MM.1S (cell line): ENCODE measurements around the gene CNTNAP2.
A peak's percentile ranks its signal among the peaks of the same experiment; 100 is the strongest.

Source experiments
- DNase-seq: peaks from one replicate; pipeline ENCODE4 v3.0.0-alpha.2; 2015
- H2AFZ ChIP-seq: fragments of 300-600 bp; sonication (generic); 2 replicates; pipeline ENCODE4 v1.6.0; 2016; ENCODE audit warnings: antibody characterized with exemption, low read length
- H3F3A ChIP-seq: fragments of 300-600 bp; sonication (generic); 2 replicates; pipeline ENCODE4 v1.6.1; 2016; ENCODE audit warnings: mild to moderate bottlenecking, antibody characterized with exemption, low read length, moderate library complexity, mixed read lengths; ENCODE audit not compliant: insufficient read depth
- H3K27ac ChIP-seq: fragments of 300-600 bp; sonication (generic); 2 replicates; pipeline ENCODE4 v1.5.1; 2016; ENCODE audit warnings: mild to moderate bottlenecking, low read length
- H3K27me3 ChIP-seq: fragments of 300-600 bp; sonication (generic); replicated peaks from 2 replicates; pipeline ENCODE4 v1.6.0; 2016; ENCODE audit warnings: low read length; ENCODE audit not compliant: insufficient read depth
- H3K36me3 ChIP-seq: fragments of 300-600 bp; sonication (generic); replicated peaks from 2 replicates; pipeline ENCODE4 v1.6.1; 2016; ENCODE audit warnings: mild to moderate bottlenecking, low read length, mixed read lengths; ENCODE audit not compliant: insufficient read depth
- H3K4me1 ChIP-seq: fragments of 300-600 bp; sonication (generic); 2 replicates; pipeline ENCODE4 v1.6.1; 2016; ENCODE audit warnings: low read length, mixed read lengths
- H3K4me2 ChIP-seq: fragments of 300-600 bp; sonication (generic); 2 replicates; pipeline ENCODE4 v1.6.0; 2016; ENCODE audit warnings: low read depth, low read length
- H3K4me3 ChIP-seq: fragments of 300-600 bp; sonication (generic); 2 replicates; pipeline ENCODE4 v1.5.1; 2016; ENCODE audit warnings: low read length, mixed read lengths
- H3K79me2 ChIP-seq: fragments of 300-600 bp; sonication (generic); 2 replicates; pipeline ENCODE4 v1.6.1; 2016; ENCODE audit warnings: mixed run types, low read length, mixed read lengths
- H3K9ac ChIP-seq: fragments of 300-600 bp; sonication (generic); 2 replicates; pipeline ENCODE4 v1.6.1; 2016; ENCODE audit warnings: low read length, mixed read lengths
- H3K9me2 ChIP-seq: fragments of 300-600 bp; sonication (generic); replicated peaks from 2 replicates; pipeline ENCODE4 v1.6.1; 2016; ENCODE audit warnings: mild to moderate bottlenecking, low read length, mixed read lengths; ENCODE audit not compliant: insufficient read depth
- H3K9me3 ChIP-seq: fragments of 300-600 bp; sonication (generic); replicated peaks from 2 replicates; pipeline ENCODE4 v1.6.1; 2016; ENCODE audit warnings: mild to moderate bottlenecking, low read length, mixed read lengths; ENCODE audit not compliant: insufficient read depth
- H4K20me1 ChIP-seq: fragments of 300-600 bp; sonication (generic); 2 replicates; pipeline ENCODE4 v1.6.1; 2016; ENCODE audit warnings: mild to moderate bottlenecking, low read length, moderate library complexity, mixed read lengths; ENCODE audit not compliant: insufficient read depth
- EZH2 ChIP-seq: fragments of 300-600 bp; sonication (generic); optimal IDR thresholded peaks from 2 replicates; pipeline ENCODE3; 2017; ENCODE audit warnings: low read depth, mild to moderate bottlenecking, antibody characterized with exemption, low read length, mixed read lengths
- EZH2phosphoT487 ChIP-seq: fragments of 300-600 bp; sonication (generic); IDR thresholded peaks from 2 replicates; pipeline ENCODE4 v1.6.1; 2018; ENCODE audit warnings: antibody characterized with exemption, low read length
- TF ChIP-seq, protein P1 (sequence below): fragments of 300-600 bp; sonication (generic); IDR thresholded peaks from 2 replicates; pipeline ENCODE4 v1.5.1; 2016; ENCODE audit warnings: antibody characterized with exemption, low read length, mixed read lengths

CNTNAP2 gene

DNA sequence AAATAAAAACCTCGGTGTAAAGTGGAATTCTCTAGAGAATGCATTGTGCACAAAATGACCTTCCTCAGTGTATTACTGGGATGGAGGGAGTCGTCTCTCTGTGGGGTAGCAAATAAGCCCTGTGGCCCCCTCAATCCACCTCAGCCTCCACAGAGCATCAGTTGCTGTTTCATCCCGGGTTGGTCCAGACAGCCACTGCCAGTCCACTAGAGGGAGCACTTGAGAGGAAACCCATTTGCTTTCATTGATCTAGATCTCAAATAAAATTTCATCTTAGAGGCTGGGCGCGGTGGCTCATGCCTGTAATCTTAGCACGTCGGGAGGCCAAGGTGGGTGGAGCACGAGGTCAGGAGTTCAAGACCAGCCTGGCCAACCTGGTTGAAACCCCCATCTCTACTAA is 1128.7 kb downstream of the CNTNAP2 start:
- no peaks in the 10 kb centered on the region for H3K79me2 ChIP-seq
- no peaks in the 10 kb centered on the region for H3K27me3 ChIP-seq
- H3K9me3 ChIP-seq = no peaks in the 10 kb centered on the region
- DNase-seq = peak; percentile 74
- no peaks in the 10 kb centered on the region for H3K4me1 ChIP-seq
- no peak overlapping the region for H3K9ac ChIP-seq
- no peak overlapping the region for H3K4me3 ChIP-seq
- no peak overlapping the region for H2AFZ ChIP-seq
- TF ChIP-seq, protein P1, sequence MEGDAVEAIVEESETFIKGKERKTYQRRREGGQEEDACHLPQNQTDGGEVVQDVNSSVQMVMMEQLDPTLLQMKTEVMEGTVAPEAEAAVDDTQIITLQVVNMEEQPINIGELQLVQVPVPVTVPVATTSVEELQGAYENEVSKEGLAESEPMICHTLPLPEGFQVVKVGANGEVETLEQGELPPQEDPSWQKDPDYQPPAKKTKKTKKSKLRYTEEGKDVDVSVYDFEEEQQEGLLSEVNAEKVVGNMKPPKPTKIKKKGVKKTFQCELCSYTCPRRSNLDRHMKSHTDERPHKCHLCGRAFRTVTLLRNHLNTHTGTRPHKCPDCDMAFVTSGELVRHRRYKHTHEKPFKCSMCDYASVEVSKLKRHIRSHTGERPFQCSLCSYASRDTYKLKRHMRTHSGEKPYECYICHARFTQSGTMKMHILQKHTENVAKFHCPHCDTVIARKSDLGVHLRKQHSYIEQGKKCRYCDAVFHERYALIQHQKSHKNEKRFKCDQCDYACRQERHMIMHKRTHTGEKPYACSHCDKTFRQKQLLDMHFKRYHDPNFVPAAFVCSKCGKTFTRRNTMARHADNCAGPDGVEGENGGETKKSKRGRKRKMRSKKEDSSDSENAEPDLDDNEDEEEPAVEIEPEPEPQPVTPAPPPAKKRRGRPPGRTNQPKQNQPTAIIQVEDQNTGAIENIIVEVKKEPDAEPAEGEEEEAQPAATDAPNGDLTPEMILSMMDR = peak; percentile 89
- TF ChIP-seq EZH2 = no peak
- no peak for TF ChIP-seq EZH2phosphoT487
- no peak overlapping the region for H3K4me2 ChIP-seq
- H4K20me1 ChIP-seq = no peaks in the 10 kb centered on the region
- no peak overlapping the region for H3K27ac ChIP-seq
- no peaks in the 10 kb centered on the region for H3F3A ChIP-seq
- H3K9me2 ChIP-seq = no peaks in the 10 kb centered on the region
- no peaks in the 10 kb centered on the region for H3K36me3 ChIP-seq

DNA sequence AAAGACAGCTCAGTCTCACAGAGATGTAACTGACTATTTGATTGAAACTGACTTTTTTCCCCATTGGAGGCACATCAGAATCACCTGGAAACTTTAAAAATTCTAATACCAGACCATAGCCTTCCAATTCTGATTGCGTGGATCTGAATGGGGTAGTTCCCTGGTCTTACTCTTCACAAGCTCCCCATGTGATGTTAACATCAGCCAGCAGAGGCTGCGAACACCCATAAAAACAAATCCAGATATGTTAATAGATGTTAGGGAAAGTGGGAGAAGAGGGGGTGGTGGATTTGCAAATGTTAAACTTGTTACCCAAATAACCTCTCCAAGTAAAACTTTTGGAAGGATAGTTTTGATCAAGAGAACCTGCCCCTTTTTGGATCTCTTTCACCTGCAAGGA is 1133.4 kb downstream of the CNTNAP2 start:
- no peaks in the 10 kb centered on the region for H3K27me3 ChIP-seq
- H2AFZ ChIP-seq = no peak overlapping the region
- TF ChIP-seq EZH2 (no peak), EZH2phosphoT487 (no peak)
- TF ChIP-seq, protein P1 = no peak
- H3K9ac ChIP-seq = no peak overlapping the region
- no peak overlapping the region for H3K4me2 ChIP-seq
- no peak overlapping the region for H3K4me3 ChIP-seq
- no peaks in the 10 kb centered on the region for H3K79me2 ChIP-seq
- H3K9me2 ChIP-seq = no peaks in the 10 kb centered on the region
- no peaks in the 10 kb centered on the region for H4K20me1 ChIP-seq
- no peaks in the 10 kb centered on the region for H3K4me1 ChIP-seq
- H3K27ac ChIP-seq = no peak overlapping the region
- H3F3A ChIP-seq = no peaks in the 10 kb centered on the region
- no peak for DNase-seq
- H3K9me3 ChIP-seq = no peaks in the 10 kb centered on the region
- H3K36me3 ChIP-seq = no peaks in the 10 kb centered on the region

DNA sequence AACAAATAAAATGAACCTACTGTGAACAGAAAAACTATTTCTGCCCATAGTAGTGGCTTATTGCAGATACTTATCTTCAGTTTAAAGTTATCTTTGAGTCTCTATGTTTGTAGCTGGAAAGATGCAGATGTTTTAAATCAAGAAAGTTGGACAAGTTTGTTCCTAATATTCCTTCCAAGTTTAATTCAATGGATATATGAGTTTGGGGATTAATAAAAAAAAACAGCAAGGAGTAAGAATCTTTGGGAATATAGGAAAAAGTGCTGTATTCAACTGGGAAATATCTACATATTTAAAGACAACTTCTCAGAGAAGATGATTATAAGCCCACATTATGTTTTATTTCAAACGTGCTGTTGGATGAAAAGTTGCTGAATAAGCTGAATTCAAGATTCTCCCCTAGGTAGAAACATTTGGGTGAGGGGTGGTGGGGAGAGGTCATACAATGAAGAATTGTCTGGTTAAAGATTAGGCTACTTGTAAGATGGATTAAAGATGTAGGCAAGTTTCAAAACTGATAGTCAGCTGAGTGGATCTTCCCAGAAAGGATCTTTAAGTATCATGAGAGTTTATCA is 1135.2 kb downstream of the CNTNAP2 start:
- H3K9me3 ChIP-seq = no peaks in the 10 kb centered on the region
- no peak overlapping the region for H3K27ac ChIP-seq
- no peak for DNase-seq
- no peak for TF ChIP-seq EZH2phosphoT487
- TF ChIP-seq, protein P1 = no peak
- no peak for TF ChIP-seq EZH2
- H3K36me3 ChIP-seq = no peaks in the 10 kb centered on the region
- H3K79me2 ChIP-seq = no peaks in the 10 kb centered on the region
- H3K4me3 ChIP-seq = no peak overlapping the region
- no peaks in the 10 kb centered on the region for H3K4me1 ChIP-seq
- H2AFZ ChIP-seq = no peak overlapping the region
- no peaks in the 10 kb centered on the region for H3K9me2 ChIP-seq
- no peak overlapping the region for H3K4me2 ChIP-seq
- no peak overlapping the region for H3K9ac ChIP-seq
- H4K20me1 ChIP-seq = no peaks in the 10 kb centered on the region
- no peaks in the 10 kb centered on the region for H3K27me3 ChIP-seq
- no peaks in the 10 kb centered on the region for H3F3A ChIP-seq
